ENCODE results near the gene LRRC42.
A peak's percentile ranks its signal among the peaks of the same experiment; 100 is the strongest.

LRRC42 gene

DNA sequence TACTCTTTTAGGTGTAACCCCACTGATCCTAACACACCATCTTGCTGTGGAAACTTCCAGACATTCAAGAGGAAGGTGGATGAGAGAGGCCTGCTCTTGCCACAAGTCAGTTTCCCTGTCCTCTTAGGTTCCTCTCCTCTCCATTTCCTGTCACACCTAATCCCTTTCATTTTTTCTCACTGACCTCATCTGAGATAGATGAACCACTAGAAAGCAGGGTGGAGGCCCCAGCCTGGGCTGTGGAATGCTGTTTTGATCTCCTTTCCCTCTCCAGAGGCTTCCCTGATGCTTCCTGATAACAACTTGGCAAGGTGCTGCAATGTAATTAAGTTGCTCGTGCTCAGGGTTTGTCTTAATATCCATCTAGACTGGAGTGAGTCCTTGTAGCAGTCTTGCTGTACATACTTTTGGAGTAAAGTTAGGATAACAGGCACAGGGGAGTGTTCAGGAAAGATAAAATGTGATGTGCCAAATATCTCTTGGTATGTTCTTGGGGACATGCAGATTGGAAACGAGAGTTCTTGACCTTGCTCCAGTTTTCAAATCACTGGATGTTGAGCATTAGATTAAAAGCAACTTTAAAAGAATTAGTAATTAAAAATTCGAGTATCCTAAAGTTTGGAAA lies 11.2 kb downstream of the LRRC42 start:
- DNase-seq (ENCODE audit: low read depth) = peak; percentile 47
- H3K4me3 ChIP-seq (ENCODE audit: low read depth, low read length) = peak overlapping the region; percentile 10; the same call in 1 of the 2 replicates
- TF ChIP-seq, protein P1, sequence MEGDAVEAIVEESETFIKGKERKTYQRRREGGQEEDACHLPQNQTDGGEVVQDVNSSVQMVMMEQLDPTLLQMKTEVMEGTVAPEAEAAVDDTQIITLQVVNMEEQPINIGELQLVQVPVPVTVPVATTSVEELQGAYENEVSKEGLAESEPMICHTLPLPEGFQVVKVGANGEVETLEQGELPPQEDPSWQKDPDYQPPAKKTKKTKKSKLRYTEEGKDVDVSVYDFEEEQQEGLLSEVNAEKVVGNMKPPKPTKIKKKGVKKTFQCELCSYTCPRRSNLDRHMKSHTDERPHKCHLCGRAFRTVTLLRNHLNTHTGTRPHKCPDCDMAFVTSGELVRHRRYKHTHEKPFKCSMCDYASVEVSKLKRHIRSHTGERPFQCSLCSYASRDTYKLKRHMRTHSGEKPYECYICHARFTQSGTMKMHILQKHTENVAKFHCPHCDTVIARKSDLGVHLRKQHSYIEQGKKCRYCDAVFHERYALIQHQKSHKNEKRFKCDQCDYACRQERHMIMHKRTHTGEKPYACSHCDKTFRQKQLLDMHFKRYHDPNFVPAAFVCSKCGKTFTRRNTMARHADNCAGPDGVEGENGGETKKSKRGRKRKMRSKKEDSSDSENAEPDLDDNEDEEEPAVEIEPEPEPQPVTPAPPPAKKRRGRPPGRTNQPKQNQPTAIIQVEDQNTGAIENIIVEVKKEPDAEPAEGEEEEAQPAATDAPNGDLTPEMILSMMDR (IDR thresholded peaks at IDR 0.05; ENCODE audit: control insufficient read depth, extremely low read depth, insufficient read depth) = no peak

DNA sequence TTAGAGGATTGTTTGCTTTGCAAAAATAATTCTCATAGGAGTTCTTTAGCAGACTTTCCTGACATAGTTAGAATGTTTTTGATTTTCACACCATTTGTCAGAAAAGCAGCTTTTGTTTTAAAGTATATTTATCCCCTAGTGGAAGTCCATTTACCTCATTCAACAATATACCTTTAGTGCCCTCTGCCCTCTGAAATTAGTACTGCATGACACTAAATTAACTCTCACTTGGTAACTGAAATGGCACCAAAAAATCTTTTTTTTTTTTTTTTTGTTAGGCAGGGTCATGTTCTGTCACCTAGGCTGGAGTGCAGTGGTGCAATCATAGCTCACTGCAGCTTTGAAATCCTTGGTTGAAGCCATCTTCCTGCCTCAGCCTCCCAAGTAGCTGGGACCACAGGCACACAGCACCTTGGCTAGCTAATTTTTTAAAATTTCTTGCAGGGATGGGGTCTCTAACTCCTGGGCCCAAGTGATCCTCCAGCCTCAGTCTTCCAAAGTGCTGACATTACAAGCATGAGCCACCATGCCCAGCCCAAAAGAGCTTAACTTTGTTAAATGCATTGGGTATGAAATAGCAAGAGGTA lies 13.6 kb downstream of the LRRC42 start:
- DNase-seq (ENCODE audit: low read depth) = no peak
- H3K4me3 ChIP-seq (ENCODE audit: low read depth, low read length) = no peak overlapping the region
- TF ChIP-seq, protein P1 (IDR thresholded peaks at IDR 0.05; ENCODE audit: control insufficient read depth, extremely low read depth, insufficient read depth) = peak; percentile 71

DNA sequence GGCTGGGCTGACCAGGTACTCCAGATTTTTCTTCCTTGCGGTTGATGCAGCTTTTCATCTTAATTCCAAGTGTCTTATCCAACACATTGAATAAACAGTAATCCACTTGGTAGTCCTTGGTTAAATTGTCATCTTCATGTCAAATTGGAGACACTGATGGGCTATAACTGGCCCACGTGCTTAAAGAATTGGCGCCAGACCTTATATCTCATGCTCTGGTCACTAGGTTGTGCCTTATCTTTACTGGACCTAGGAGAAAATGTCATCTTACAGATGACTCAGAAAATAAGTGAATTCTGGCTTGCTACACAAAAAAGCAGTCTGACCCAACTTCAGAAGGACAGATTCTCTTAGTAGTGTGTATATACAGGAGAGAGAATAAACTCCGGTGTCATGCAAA lies 16.2 kb downstream of the LRRC42 start:
- no peak overlapping the region for H3K4me3 ChIP-seq (ENCODE audit: low read depth, low read length)
- DNase-seq (ENCODE audit: low read depth) = no peak
- TF ChIP-seq, protein P1 (IDR thresholded peaks at IDR 0.05; ENCODE audit: control insufficient read depth, extremely low read depth, insufficient read depth) = no peak

DNA sequence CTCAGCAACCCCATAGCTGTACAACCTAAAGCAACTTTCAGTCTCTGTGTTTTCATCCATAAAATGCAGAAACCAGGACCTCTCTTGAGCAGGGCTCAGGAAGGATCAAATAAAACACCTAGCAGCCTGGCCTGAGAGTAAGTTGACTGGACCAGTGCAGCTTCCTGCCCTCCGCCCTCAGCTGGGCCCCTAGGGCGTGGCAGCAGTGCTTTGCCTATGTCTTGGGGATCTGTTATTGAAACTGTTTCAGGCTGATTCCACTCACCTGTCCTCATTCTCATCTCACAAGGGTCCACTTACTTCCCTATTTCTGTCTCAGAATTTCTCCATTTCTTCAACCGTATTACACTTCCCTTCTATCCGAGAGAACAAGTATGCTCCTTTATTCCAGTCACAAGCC lies 17.3 kb downstream of the LRRC42 start:
- no peak for DNase-seq (ENCODE audit: low read depth)
- TF ChIP-seq, protein P1 (IDR thresholded peaks at IDR 0.05; ENCODE audit: control insufficient read depth, extremely low read depth, insufficient read depth) = no peak
- H3K4me3 ChIP-seq (ENCODE audit: low read depth, low read length) = no peak overlapping the region

DNA sequence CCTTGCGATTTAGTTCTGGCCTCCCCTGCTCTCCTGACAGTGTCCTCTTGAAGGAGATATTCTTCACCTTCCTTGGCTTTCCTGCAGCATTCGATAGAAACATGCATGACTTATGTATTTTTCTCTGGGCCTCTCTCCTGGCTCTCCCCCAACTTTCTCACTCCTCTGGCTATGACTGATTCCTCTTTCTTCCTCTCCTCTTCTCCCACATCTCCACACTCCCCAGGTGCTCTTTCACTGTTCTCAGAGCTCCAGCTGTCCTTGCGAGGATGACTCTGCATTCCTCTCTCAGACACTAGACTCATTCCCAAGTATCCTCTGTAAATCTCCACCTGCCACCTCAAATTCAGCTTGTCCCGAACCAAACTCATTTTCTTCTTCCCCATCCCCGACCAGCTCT lies 18.0 kb downstream of the LRRC42 start:
- H3K4me3 ChIP-seq (ENCODE audit: low read depth, low read length) = no peak overlapping the region

DNA sequence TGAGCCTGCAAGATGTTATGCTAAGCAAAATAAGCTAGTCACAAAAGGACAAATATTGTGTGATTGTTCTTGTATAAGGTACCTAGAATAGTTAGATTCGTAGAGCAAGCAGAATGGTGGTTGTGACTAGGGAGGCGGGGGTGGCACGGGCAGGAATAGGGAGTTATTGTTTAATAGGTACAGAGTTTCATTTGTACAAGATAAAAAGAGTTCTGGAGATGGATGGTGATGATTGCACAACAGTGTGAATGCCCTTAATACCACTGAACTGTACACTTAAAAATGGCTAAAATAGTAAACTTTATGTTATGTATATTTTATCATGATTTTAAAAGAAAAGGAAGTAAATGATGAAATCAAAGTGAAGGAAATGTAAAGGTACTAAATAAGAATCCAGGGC lies 20.6 kb downstream of the LRRC42 start:
- TF ChIP-seq, protein P1 (IDR thresholded peaks at IDR 0.05; ENCODE audit: control insufficient read depth, extremely low read depth, insufficient read depth) = no peak
- DNase-seq (ENCODE audit: low read depth) = no peak
- H3K4me3 ChIP-seq (ENCODE audit: low read depth, low read length) = no peak overlapping the region

More for the DNA sequence above, 18.0 kb downstream of the LRRC42 start:
- TF ChIP-seq, protein P1 (IDR thresholded peaks at IDR 0.05; ENCODE audit: control insufficient read depth, extremely low read depth, insufficient read depth) = no peak
- DNase-seq (ENCODE audit: low read depth) = no peak
